Measurements from ENCODE around the gene RPUSD1. TPM values are rescaled to one million over a fixed set of nuclear protein-coding genes. Genes with fewer than 3 reads are reported as not detected.

RPUSD1 gene
- total and polyA plus RNA-seq, 2 of the 13 experiments (the other 11 are each of a cell fraction or from before 2014, with no cell fraction given): 13.1 to 26.2 TPM

- TF ChIP-seq, protein P1, sequence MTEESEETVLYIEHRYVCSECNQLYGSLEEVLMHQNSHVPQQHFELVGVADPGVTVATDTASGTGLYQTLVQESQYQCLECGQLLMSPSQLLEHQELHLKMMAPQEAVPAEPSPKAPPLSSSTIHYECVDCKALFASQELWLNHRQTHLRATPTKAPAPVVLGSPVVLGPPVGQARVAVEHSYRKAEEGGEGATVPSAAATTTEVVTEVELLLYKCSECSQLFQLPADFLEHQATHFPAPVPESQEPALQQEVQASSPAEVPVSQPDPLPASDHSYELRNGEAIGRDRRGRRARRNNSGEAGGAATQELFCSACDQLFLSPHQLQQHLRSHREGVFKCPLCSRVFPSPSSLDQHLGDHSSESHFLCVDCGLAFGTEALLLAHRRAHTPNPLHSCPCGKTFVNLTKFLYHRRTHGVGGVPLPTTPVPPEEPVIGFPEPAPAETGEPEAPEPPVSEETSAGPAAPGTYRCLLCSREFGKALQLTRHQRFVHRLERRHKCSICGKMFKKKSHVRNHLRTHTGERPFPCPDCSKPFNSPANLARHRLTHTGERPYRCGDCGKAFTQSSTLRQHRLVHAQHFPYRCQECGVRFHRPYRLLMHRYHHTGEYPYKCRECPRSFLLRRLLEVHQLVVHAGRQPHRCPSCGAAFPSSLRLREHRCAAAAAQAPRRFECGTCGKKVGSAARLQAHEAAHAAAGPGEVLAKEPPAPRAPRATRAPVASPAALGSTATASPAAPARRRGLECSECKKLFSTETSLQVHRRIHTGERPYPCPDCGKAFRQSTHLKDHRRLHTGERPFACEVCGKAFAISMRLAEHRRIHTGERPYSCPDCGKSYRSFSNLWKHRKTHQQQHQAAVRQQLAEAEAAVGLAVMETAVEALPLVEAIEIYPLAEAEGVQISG (CRISPR knock-in tag; IDR thresholded peaks at IDR 0.05): no peak
- no peak for TF ChIP-seq ZNF747 (CRISPR knock-in tag; IDR thresholded peaks at IDR 0.05; ENCODE audit: borderline replicate concordance)
- no peak for TF ChIP-seq HDAC2 (CRISPR knock-in tag; IDR thresholded peaks at IDR 0.05)
- TF ChIP-seq, protein P2, sequence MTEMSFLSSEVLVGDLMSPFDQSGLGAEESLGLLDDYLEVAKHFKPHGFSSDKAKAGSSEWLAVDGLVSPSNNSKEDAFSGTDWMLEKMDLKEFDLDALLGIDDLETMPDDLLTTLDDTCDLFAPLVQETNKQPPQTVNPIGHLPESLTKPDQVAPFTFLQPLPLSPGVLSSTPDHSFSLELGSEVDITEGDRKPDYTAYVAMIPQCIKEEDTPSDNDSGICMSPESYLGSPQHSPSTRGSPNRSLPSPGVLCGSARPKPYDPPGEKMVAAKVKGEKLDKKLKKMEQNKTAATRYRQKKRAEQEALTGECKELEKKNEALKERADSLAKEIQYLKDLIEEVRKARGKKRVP (CRISPR knock-in tag; IDR thresholded peaks at IDR 0.05): no peak
- no peak for TF ChIP-seq ZBTB38 (CRISPR knock-in tag; IDR thresholded peaks at IDR 0.05)
- TF ChIP-seq HNRNPLL (IDR thresholded peaks at IDR 0.05; ENCODE audit: low read depth, low read length, poor library complexity, severe bottlenecking): no peak
These were observed 47.2 kb upstream of the RPUSD1 start (continued) for GRCh38 chr16:835373-835772.

GRCh38 chr16:833411-833810 is 45.2 kb upstream of the RPUSD1 start:
- Histone ChIP-seq H4K20me1 (ENCODE audit: insufficient read depth, low read length) (no peaks in the 10 kb centered on the region), H3K4me2 (ENCODE audit: low read depth, low read length) (no peak overlapping the region), H3K27ac (ENCODE audit: extremely low read length, insufficient read depth, low read length) (no peak overlapping the region), H3K27me3 (ENCODE audit: control insufficient read depth in 1 of 2, insufficient read depth in 2 of 2, low read length in 2 of 2) (peaks cover 18 to 62% of the 10 kb centered on the region in 2 experiments), H3K36me3 (replicated peaks in 1 of 2; ENCODE audit: control insufficient read depth in 1 of 2, insufficient read depth in 2 of 2, low read length in 2 of 2) (no peaks in the 10 kb centered on the region), H2AFZ (ENCODE audit: low read length) (no peak overlapping the region), H3K4me3 (replicated peaks in 1 of 3; ENCODE audit: insufficient read depth in 1 of 3, low read depth in 2 of 3, low read length in 3 of 3) (no peak overlapping the region), H3K9ac (ENCODE audit: insufficient read depth, low read depth, low read length) (no peak overlapping the region), H3K9me3 (ENCODE audit: low read length) (peaks cover 16% of the 10 kb centered on the region), H3K4me1 (ENCODE audit: insufficient read depth, low read length) (no peaks in the 10 kb centered on the region), H3K79me2 (ENCODE audit: insufficient read depth, low read length) (no peaks in the 10 kb centered on the region)
- CTCF ChIA-PET (ENCODE audit: low intra/inter-chr PET ratio, low total read pairs): no interaction called here
- no TSS peak for BruUV-seq (replicated peaks)
- DNase-seq (ENCODE audit: low spot score) (no peak), FAIRE-seq (no peak), ATAC-seq (no peak)
- in situ Hi-C loops (cut with HindIII; ENCODE audit: extremely low pct_ligation_motif_present, low pct_unique_long_range_greater_than_20kb) (loop anchor here (10.0 kb wide), 1 partner anchor 61 kb away; no protein-coding TSS in a partner anchor), intact Hi-C loops (cut with micrococcal nuclease; ENCODE audit: unreplicated experiment) (no loop called here)
- WGBS (ENCODE audit: low lambda C conversion rate): 10% methylated on average over 7 of the region's 14 CpGs
- POLR2A ChIA-PET: no interaction called here
- TF ChIP-seq ZNF703 (CRISPR knock-in tag; IDR thresholded peaks at IDR 0.05; ENCODE audit: borderline replicate concordance): no peak
- no peak for TF ChIP-seq GTF2F1 (IDR thresholded peaks at IDR 0.05; ENCODE audit: low read length)
- TF ChIP-seq, protein P1 (CRISPR knock-in tag; IDR thresholded peaks at IDR 0.05): no peak
- no peak for TF ChIP-seq SALL2 (CRISPR knock-in tag; IDR thresholded peaks at IDR 0.05)
- TF ChIP-seq ZNF614 (CRISPR knock-in tag; IDR thresholded peaks at IDR 0.05; ENCODE audit: borderline replicate concordance): no peak
- TF ChIP-seq XBP1 (CRISPR knock-in tag; IDR thresholded peaks at IDR 0.05): no peak
- no peak for TF ChIP-seq HIC2 (CRISPR knock-in tag; IDR thresholded peaks at IDR 0.05; ENCODE audit: low read depth)
